ENCODE data around the gene SUFU. TPM values are rescaled to one million over a fixed set of nuclear protein-coding genes. Genes with fewer than 3 reads are reported as not detected.

The SUFU gene
- total and polyA plus RNA-seq, 2 of the 13 experiments (the other 11 are each of a cell fraction or from before 2014, with no cell fraction given): 2.9 to 5.5 TPM

DNA sequence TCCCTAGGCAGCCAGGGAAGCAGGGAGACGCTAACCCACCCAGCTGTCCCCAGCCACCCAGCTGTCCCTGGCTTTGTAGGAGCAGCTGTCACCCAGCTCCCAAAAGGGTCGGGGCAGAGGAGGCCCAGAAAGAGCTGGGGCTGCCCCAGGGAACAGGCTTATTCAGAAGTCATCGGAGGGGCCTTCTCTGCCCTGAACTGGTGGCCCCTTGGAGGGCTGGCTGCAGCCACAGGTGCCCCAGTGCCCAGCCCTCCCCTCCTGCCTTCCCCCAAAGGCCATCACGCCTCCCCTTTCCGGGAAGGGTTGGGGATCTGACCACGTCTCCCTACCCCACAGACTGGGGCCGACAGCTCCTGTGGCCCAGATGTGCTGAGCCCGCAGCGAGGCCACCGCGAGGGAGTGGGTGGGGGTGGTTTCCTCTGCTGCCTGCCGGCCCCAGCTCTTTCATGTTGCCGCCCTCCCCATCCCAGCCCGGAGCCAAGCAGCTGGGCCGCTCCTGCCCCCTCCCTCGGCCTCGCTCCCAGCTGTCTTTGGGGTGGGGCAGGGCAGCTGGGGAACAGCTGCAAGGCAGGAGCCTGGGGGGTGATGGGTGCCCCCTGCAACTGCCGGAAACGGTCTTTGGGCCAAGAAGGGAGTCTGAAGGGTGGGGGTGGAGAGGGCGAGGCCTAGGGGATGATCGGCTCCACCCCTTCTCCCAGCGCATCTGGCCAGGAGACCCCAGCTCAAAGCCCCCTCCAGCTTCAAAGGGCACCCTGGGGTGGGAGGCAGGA, 157.3 kb downstream of the SUFU start (continued):
- TF ChIP-seq, protein P1, sequence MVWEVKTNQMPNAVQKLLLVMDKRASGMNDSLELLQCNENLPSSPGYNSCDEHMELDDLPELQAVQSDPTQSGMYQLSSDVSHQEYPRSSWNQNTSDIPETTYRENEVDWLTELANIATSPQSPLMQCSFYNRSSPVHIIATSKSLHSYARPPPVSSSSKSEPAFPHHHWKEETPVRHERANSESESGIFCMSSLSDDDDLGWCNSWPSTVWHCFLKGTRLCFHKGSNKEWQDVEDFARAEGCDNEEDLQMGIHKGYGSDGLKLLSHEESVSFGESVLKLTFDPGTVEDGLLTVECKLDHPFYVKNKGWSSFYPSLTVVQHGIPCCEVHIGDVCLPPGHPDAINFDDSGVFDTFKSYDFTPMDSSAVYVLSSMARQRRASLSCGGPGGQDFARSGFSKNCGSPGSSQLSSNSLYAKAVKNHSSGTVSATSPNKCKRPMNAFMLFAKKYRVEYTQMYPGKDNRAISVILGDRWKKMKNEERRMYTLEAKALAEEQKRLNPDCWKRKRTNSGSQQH (CRISPR knock-in tag; IDR thresholded peaks at IDR 0.05; ENCODE audit: low read depth): no peak
- TF ChIP-seq AGO1 (IDR thresholded peaks at IDR 0.05; ENCODE audit: low read depth, low read length, poor library complexity, severe bottlenecking) (peak; percentile 94), ZC3H13 (CRISPR knock-in tag; IDR thresholded peaks at IDR 0.05) (0 out of 2 replicates have a peak, but pooled peaks have one; percentile 71), KLF6 (CRISPR knock-in tag; IDR thresholded peaks at IDR 0.05) (no peak; the same call in 1 of the 2 replicates), ZNF333 (CRISPR knock-in tag; IDR thresholded peaks at IDR 0.05; ENCODE audit: borderline replicate concordance) (0 out of 2 replicates have a peak, but pooled peaks have one; percentile 50), ZNF674 (CRISPR knock-in tag; IDR thresholded peaks at IDR 0.05; ENCODE audit: low read depth) (no peak), ZNF329 (CRISPR knock-in tag; IDR thresholded peaks at IDR 0.05; ENCODE audit: low read depth) (no peak), ETV6 (CRISPR knock-in tag; conservative IDR thresholded peaks at IDR 0.05) (no peak), U2AF1 (optimal IDR thresholded peaks at IDR 0.05; ENCODE audit: low read depth, low read length) (no peak), RXRB (CRISPR knock-in tag; IDR thresholded peaks at IDR 0.05; ENCODE audit: borderline replicate concordance) (peak; percentile 58; the same call in 1 of the 2 replicates), NR2F2 (IDR thresholded peaks at IDR 0.05; ENCODE audit: borderline replicate concordance, low read depth) (no peak), SMARCE1 (IDR thresholded peaks at IDR 0.05; ENCODE audit: borderline replicate concordance) (no peak), ZNF430 (CRISPR knock-in tag; IDR thresholded peaks at IDR 0.05) (no peak), HOXA5 (CRISPR knock-in tag; IDR thresholded peaks at IDR 0.05) (no peak), SIN3B (IDR thresholded peaks at IDR 0.05; ENCODE audit: low read length) (no peak), KMT2A (CRISPR knock-in tag; IDR thresholded peaks at IDR 0.05) (no peak), ESRRA (CRISPR knock-in tag; IDR thresholded peaks at IDR 0.05; ENCODE audit: low read depth) (no peak), NR1H2 (CRISPR knock-in tag; IDR thresholded peaks at IDR 0.05; ENCODE audit: borderline replicate concordance, low read depth) (no peak)
- TF ChIP-seq, protein P2, sequence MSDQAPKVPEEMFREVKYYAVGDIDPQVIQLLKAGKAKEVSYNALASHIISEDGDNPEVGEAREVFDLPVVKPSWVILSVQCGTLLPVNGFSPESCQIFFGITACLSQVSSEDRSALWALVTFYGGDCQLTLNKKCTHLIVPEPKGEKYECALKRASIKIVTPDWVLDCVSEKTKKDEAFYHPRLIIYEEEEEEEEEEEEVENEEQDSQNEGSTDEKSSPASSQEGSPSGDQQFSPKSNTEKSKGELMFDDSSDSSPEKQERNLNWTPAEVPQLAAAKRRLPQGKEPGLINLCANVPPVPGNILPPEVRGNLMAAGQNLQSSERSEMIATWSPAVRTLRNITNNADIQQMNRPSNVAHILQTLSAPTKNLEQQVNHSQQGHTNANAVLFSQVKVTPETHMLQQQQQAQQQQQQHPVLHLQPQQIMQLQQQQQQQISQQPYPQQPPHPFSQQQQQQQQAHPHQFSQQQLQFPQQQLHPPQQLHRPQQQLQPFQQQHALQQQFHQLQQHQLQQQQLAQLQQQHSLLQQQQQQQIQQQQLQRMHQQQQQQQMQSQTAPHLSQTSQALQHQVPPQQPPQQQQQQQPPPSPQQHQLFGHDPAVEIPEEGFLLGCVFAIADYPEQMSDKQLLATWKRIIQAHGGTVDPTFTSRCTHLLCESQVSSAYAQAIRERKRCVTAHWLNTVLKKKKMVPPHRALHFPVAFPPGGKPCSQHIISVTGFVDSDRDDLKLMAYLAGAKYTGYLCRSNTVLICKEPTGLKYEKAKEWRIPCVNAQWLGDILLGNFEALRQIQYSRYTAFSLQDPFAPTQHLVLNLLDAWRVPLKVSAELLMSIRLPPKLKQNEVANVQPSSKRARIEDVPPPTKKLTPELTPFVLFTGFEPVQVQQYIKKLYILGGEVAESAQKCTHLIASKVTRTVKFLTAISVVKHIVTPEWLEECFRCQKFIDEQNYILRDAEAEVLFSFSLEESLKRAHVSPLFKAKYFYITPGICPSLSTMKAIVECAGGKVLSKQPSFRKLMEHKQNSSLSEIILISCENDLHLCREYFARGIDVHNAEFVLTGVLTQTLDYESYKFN (CRISPR knock-in tag; conservative IDR thresholded peaks at IDR 0.05): peak; percentile 84
- TF ChIP-seq, protein P3, sequence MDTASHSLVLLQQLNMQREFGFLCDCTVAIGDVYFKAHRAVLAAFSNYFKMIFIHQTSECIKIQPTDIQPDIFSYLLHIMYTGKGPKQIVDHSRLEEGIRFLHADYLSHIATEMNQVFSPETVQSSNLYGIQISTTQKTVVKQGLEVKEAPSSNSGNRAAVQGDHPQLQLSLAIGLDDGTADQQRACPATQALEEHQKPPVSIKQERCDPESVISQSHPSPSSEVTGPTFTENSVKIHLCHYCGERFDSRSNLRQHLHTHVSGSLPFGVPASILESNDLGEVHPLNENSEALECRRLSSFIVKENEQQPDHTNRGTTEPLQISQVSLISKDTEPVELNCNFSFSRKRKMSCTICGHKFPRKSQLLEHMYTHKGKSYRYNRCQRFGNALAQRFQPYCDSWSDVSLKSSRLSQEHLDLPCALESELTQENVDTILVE (CRISPR knock-in tag; IDR thresholded peaks at IDR 0.05): no peak
- TF ChIP-seq, protein P4, sequence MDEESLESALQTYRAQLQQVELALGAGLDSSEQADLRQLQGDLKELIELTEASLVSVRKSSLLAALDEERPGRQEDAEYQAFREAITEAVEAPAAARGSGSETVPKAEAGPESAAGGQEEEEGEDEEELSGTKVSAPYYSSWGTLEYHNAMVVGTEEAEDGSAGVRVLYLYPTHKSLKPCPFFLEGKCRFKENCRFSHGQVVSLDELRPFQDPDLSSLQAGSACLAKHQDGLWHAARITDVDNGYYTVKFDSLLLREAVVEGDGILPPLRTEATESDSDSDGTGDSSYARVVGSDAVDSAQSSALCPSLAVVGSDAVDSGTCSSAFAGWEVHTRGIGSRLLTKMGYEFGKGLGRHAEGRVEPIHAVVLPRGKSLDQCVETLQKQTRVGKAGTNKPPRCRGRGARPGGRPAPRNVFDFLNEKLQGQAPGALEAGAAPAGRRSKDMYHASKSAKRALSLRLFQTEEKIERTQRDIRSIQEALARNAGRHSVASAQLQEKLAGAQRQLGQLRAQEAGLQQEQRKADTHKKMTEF (CRISPR knock-in tag; IDR thresholded peaks at IDR 0.05): peak; percentile 83
- TF ChIP-seq, protein P5, sequence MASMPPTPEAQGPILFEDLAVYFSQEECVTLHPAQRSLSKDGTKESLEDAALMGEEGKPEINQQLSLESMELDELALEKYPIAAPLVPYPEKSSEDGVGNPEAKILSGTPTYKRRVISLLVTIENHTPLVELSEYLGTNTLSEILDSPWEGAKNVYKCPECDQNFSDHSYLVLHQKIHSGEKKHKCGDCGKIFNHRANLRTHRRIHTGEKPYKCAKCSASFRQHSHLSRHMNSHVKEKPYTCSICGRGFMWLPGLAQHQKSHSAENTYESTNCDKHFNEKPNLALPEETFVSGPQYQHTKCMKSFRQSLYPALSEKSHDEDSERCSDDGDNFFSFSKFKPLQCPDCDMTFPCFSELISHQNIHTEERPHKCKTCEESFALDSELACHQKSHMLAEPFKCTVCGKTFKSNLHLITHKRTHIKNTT (CRISPR knock-in tag; IDR thresholded peaks at IDR 0.05): no peak

All from HepG2 (cell line).